Cardiac fibroblast (primary cell): Measurements from ENCODE around the gene CPEB4.

Source experiments
- DNase-seq, 2 donors: peaks; one replicate each; pipeline versions ENCODE4 v3.0.0 to v3.0.0-alpha.2; 2010; ENCODE audit warnings: low read depth in 2 of 2
- H3K4me3 ChIP-seq, 2 donors: replicated peaks in 1 of 2; 1 replicate in 1 of 2; 2 replicates in 1 of 2; pipeline ENCODE4 v1.5.1; 2011; ENCODE audit warnings: low read depth in 2 of 2, low read length in 2 of 2, mild to moderate bottlenecking in 2 of 2, moderate library complexity in 1 of 2
- TF ChIP-seq, protein P1 (sequence below): IDR thresholded peaks from one replicate; pipeline ENCODE4 v1.5.1; 2011; ENCODE audit warnings: low read depth, mild to moderate bottlenecking, low read length, inconsistent platforms

The CPEB4 gene

DNA sequence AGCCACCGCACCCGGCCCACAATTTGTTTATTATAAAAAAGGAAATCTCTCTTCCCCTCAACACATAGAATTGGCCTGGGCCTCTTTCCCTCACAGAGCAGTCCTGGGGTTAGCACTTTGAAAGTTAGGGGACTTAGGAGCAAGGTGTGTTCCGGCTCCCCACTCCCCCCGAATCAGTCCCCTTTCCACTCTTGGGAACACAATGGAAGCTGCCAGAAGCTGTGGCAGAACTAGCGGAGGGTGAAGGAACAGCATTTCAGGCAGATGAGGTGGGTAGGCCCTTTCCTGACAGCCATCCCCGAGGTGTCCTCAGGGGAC lies 84.4 kb downstream of the CPEB4 start:
- TF ChIP-seq, protein P1, sequence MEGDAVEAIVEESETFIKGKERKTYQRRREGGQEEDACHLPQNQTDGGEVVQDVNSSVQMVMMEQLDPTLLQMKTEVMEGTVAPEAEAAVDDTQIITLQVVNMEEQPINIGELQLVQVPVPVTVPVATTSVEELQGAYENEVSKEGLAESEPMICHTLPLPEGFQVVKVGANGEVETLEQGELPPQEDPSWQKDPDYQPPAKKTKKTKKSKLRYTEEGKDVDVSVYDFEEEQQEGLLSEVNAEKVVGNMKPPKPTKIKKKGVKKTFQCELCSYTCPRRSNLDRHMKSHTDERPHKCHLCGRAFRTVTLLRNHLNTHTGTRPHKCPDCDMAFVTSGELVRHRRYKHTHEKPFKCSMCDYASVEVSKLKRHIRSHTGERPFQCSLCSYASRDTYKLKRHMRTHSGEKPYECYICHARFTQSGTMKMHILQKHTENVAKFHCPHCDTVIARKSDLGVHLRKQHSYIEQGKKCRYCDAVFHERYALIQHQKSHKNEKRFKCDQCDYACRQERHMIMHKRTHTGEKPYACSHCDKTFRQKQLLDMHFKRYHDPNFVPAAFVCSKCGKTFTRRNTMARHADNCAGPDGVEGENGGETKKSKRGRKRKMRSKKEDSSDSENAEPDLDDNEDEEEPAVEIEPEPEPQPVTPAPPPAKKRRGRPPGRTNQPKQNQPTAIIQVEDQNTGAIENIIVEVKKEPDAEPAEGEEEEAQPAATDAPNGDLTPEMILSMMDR = no peak
- peak overlapping the region; percentile 46 to 52 for H3K4me3 ChIP-seq
- DNase-seq = no peak

DNA sequence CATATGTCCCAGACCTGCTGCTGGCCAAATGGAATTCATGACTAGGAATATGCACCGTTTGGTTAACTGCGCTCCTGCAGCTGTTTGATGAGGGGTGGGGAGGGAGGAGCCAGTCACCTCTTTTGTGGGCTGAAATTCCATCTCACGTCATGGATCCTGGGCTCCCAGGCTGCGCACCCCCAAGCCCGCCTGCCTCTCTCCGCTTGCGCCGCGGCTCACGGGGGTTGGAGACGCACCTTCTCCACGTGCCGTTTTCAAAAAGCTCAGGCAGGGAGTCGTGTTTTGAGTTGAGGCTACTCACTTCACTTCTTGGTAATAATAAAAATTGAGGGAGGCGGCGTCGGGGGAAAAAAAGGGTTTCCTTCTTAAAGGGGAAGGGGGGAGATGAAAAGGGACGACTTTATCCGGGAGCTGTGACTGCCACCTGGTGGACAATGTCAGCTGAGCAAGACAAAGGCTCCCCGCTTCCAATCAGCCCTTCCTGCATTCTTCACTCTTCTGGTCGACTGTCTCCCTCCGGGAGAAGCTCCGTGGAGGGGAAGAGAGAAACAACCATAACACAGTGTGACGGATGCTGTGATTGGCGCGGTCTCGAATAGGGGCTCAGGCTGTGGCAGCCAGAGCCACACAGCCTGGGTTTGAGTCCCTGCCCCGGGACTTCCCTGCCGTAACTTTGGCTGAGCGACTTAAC lies 84.9 kb downstream of the CPEB4 start:
- TF ChIP-seq, protein P1 = peak; percentile 84
- peak overlapping the region; percentile 46 to 52 for H3K4me3 ChIP-seq
- DNase-seq = peak; percentile 86 to 89

DNA sequence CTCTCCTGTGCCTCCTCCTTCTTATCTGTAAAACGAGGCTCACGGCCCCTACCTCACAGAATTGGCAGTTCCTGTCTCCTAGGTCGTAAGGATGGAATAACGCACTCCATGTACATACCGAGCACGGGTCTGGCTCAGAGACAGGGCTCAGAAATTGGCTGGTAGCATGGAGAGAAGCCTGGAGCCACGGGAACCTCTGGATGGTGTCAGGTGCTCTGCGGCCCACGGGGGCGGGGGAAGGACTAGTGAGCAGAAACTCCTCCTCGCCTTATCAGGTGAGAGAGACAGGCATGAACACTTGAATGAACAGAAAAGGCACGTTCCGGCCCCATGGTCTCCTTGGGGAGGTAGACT lies 85.4 kb downstream of the CPEB4 start:
- peak overlapping the region; percentile 46 to 52 for H3K4me3 ChIP-seq
- no peak for DNase-seq
- TF ChIP-seq, protein P1 = no peak

DNA sequence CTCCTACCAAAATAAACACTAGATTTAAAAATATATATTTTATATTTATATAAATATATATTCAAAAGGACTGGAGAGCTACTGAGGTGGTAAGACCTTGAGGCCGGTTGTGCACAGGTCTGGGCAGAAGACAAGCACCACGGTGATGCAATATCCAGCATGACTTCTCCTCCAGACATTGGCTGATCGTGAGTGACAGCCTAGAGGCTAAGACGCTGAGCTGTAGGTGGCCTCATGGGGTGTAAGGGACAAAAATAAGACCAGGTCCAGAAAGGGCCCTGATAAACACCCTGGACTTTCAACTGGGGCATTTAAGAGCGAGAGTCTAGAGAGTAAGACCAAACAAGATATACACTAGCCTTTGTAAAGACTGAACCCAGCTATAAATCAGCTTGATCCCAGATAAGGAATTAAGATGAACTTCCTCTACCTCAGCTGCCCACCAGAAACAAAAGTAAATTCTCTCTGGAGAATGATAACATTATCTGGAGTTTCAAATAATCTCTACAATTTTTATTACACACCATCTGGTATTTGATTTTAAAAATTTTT lies 86.6 kb downstream of the CPEB4 start:
- TF ChIP-seq, protein P1 = no peak
- no peak overlapping the region for H3K4me3 ChIP-seq
- no peak for DNase-seq

DNA sequence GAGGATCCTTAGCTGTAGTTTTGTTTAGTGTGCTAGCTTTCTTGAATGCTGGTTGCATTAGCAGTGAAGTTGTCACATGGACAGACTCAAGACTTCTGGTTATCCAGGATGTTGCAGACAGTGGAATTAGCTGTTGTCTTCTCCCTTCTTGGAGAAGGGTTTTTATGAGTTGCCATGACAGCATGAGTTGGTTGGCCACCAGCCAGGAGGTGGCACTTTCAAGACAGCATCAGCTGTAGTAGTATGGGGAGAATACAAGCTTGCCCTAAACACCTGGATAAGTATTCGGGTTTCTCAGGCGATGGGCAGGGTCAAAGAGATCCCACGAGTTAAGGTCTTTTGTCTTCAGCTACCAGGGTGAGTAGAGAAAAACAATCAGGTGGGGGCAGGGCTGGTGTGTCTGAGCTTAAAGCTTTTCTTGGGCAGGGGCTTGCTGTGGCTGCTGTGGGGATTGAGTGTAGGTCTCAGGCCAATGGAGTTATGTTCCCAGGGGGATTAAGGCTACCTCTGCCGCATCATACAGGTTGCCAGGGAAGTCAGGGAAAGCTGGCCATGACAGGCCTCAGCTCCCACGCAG lies 93.1 kb downstream of the CPEB4 start:
- TF ChIP-seq, protein P1 = no peak
- DNase-seq = peak in 1 of 2 donors; percentile 22
- H3K4me3 ChIP-seq = no peak overlapping the region

DNA sequence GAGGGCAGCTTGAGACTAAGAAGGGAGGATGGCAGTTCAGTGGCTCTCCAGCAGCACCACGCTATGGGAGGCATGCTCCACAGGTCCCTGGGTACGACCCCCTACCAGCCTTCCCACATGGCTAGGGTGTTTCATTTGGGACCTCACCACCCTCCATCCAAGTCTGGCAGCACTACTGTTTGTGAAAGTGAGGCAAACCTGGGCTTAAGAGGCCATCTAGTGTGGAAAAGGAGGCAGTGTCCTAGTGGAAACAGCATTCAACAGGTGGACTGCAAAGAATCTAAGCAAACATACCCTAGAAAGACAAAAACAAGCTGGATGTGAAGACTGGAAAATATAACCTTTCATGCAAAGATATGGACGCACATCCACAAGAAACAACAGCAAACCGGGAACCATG lies 96.1 kb downstream of the CPEB4 start:
- peak; percentile 34 to 52 for DNase-seq
- H3K4me3 ChIP-seq = no peak overlapping the region

More for the DNA sequence above, 96.1 kb downstream of the CPEB4 start:
- TF ChIP-seq, protein P1 = peak; percentile 48
